C4-2B (cell line): Measurements from ENCODE around the gene METTL26.

Experiments used
- ZFX ChIP-seq: fragments of 450-650 bp; IDR thresholded peaks from 2 replicates; pipeline ENCODE4 v1.6.1; 2017
- TF ChIP-seq, protein P1 (sequence below): fragments of 450-650 bp; conservative IDR thresholded peaks from 2 replicates; pipeline ENCODE4 v1.5.1; 2017; ENCODE audit warnings: mild to moderate bottlenecking

GRCh38 chr16:638034-638543, 2.0 kb upstream of the METTL26 start:
- TF ChIP-seq, protein P1, sequence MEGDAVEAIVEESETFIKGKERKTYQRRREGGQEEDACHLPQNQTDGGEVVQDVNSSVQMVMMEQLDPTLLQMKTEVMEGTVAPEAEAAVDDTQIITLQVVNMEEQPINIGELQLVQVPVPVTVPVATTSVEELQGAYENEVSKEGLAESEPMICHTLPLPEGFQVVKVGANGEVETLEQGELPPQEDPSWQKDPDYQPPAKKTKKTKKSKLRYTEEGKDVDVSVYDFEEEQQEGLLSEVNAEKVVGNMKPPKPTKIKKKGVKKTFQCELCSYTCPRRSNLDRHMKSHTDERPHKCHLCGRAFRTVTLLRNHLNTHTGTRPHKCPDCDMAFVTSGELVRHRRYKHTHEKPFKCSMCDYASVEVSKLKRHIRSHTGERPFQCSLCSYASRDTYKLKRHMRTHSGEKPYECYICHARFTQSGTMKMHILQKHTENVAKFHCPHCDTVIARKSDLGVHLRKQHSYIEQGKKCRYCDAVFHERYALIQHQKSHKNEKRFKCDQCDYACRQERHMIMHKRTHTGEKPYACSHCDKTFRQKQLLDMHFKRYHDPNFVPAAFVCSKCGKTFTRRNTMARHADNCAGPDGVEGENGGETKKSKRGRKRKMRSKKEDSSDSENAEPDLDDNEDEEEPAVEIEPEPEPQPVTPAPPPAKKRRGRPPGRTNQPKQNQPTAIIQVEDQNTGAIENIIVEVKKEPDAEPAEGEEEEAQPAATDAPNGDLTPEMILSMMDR: no peak
- no peak for TF ChIP-seq ZFX
